ENCODE measurements around the gene DHX8. TPM values are rescaled to one million over a fixed set of nuclear protein-coding genes. Genes with fewer than 3 reads are reported as not detected.

Gene DHX8
- polyA plus RNA-seq, 1 of the 3 experiments (the other 2 are of a cell fraction) = 31.3 TPM

- Histone ChIP-seq H3K4me1 (ENCODE audit: control insufficient read depth in 1 of 2, insufficient read depth in 2 of 2, low read depth in 1 of 2, low read length in 1 of 2) (peaks cover 14 to 18% of the 10 kb centered on the region in 2 experiments; a peak in 2 of 4 replicates), H3K9me3 (no peaks in the 10 kb centered on the region), H2AFZ (ENCODE audit: low read depth) (no peak overlapping the region), H3K27me3 (ENCODE audit: insufficient read depth) (no peaks in the 10 kb centered on the region), H4K20me1 (ENCODE audit: insufficient read depth) (no peaks in the 10 kb centered on the region), H3K79me2 (ENCODE audit: insufficient read depth) (peaks cover 12% of the 10 kb centered on the region; the same call in 1 of the 2 replicates), H3K4me2 (no peak overlapping the region), H3K36me3 (replicated peaks in 1 of 2; ENCODE audit: control insufficient read depth in 1 of 2, insufficient read depth in 2 of 2, low read length in 1 of 2) (peaks cover 53 to 63% of the 10 kb centered on the region in 2 experiments), H3K4me3 (ENCODE audit: low read depth in 2 of 2, low read length in 1 of 2) (no peak overlapping the region), H3K9me2 (no peaks in the 10 kb centered on the region), H3F3A (replicated peaks; ENCODE audit: insufficient read depth) (peaks cover 6% of the 10 kb centered on the region), H3K27ac (ENCODE audit: low read depth in 2 of 2, low read length in 1 of 2) (peak overlapping the region in 1 of 2 experiments; percentile 43; a peak in 1 of 4 replicates), H3K9ac (no peak overlapping the region)
- DNase-seq = no peak
- no peak for TF ChIP-seq ELF1 (IDR thresholded peaks at IDR 0.05)
- TF ChIP-seq USF2 (IDR thresholded peaks at IDR 0.05; ENCODE audit: borderline replicate concordance, low read depth, low read length) = no peak
- no peak for TF ChIP-seq MEF2A (IDR thresholded peaks at IDR 0.05; ENCODE audit: borderline replicate concordance, low read depth)
- TF ChIP-seq TEAD4 (IDR thresholded peaks at IDR 0.05; ENCODE audit: borderline replicate concordance, insufficient read depth) = no peak
- TF ChIP-seq FOXJ3 (CRISPR knock-in tag; IDR thresholded peaks at IDR 0.05) = no peak
- no peak for TF ChIP-seq RXRA (IDR thresholded peaks at IDR 0.05; ENCODE audit: borderline replicate concordance, low read depth)
- TF ChIP-seq CHD2 (IDR thresholded peaks at IDR 0.05; ENCODE audit: low read length, partially characterized antibody) = no peak
- no peak for TF ChIP-seq EZH2phosphoT487 (IDR thresholded peaks at IDR 0.05; ENCODE audit: borderline replicate concordance, low read depth)
- TF ChIP-seq REST (IDR thresholded peaks at IDR 0.05; ENCODE audit: low read depth, low read length) = no peak
- TF ChIP-seq PBX3 (IDR thresholded peaks at IDR 0.05) = no peak
- no peak for TF ChIP-seq RCOR1 (IDR thresholded peaks at IDR 0.05; ENCODE audit: low read length)
- no peak for TF ChIP-seq IRF3 (IDR thresholded peaks at IDR 0.05; ENCODE audit: low read depth, low read length)
- no peak for TF ChIP-seq MXI1 (IDR thresholded peaks at IDR 0.05; ENCODE audit: low read depth, low read length)
- no peak for TF ChIP-seq GATA2 (CRISPR knock-in tag; IDR thresholded peaks at IDR 0.05)
- no peak for TF ChIP-seq CTCF (IDR thresholded peaks at IDR 0.05)
- CTCF ChIA-PET = interaction anchor here (1.0 to 2.0 kb wide), 5 partner anchors 8 to 149 kb away, joined by 3 to 13 read pairs (median 7); partner anchors contain the start of gene DHX8
- WGBS (ENCODE audit: low lambda C conversion rate) = 89% methylated on average over 8 of the region's 8 CpGs
- POLR2A ChIA-PET = interaction anchor here (1.7 kb wide), 1 partner anchor 21 kb away, joined by 4 read pairs; the partner anchor contains the start of gene ETV4
Measured at GRCh38 chr17:43524945-43525575, 41.3 kb downstream of the DHX8 start.

All from SK-N-SH (cell line).